Measurements from ENCODE around the gene ETV6.

Gene ETV6

DNA sequence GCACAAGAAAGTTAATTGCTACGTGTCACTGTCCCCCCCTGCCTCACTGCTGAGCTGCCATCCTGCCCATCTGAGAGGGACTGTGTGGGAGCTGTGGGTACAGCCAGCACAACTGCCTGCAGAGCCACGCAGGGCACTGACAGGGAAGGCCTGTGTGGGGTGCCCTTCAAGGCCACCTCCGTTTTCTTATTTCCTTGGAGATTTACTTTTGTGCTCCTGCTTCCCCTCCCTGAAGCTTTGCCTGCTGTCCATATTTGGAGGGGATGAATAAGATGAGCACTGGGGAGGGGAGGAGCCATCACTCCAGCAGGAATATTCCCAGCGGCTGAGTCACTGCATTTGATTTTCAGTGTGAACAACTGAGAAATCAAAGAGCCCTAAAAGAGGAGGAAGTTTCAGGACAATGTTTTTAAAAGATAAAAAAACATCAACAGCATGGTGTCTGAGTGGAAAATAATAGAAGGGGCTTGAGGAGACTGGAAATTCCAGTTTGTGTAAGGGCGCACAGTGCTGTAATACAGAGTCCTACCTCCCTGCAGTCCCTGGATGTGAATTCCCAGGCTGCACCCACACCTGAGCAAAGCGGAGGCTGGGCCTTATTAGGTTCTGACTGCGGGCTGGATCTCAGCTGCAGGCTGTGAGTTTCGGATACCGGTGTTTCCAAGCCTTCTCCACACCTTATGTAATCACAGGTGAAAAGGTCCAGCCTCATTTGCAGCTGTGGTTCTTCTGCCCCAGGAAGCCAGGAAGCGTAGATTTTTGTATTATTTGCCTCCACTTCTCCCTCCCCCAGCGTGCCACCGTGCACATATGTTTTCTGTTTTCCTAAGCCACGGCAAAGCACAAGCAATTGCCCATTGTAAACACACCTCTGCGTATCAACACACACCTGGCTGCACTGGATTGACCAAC lies 228.7 kb downstream of the ETV6 start:
- DNase-seq: peak in 32 of 56 donors; percentile 6 to 74 (median 36)

DNA sequence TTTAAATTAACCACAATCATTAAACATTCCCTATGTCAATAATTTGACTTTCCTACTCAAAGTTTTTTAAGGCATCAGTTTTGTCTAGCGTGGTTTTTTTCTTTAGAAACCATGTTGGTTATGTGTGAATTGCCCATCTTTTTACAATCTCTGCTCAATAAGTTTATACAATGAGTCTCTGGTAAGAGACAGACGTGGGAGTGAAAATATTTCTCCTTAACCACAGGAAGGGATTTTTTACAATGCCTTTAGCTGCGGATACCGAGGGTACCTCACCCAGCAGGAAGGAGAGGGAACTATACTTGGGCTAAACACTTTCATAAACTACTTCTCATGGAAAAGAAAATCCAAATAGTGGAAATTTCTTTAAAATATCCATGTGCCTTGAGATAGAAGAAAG lies 229.8 kb downstream of the ETV6 start:
- DNase-seq: no peak

DNA sequence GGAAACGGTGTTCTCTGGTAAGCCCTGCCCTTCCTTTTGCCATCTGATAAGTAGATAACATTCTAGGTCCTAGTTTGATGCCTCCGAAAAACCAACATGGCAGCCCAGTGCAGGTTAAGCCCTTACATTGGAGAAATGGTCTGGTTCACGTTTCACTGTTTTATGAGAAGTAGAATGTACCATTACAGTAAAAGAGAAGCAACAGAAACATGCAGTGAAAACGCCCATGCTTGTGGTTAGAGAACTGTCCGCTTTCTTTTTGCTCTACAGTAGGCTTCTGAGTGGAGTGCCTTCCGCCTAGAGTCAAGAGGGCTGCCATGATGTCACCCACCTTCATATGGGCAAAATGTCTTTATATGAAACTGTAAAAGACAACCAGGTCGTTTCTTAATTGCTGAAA lies 230.9 kb downstream of the ETV6 start:
- no peak for DNase-seq

DNA sequence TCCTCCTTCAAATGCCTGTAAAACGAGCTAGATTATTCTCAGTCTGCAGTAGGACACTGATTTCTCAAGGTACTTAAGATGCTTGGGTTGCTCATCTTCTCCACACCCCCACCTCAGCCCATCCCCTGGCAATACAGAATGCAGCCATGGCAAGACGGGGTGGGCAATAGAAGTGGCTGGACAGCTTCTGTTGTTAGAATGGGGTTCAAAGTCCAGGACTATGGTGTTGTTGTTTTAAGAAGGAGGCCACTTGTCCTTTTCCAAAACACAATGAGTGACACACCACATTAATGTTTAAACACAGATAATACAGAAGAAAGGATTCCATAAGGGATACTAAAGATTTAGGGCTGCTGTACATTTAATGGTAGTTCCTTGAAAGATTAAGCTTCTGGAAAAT lies 232.4 kb downstream of the ETV6 start:
- DNase-seq: no peak

DNA sequence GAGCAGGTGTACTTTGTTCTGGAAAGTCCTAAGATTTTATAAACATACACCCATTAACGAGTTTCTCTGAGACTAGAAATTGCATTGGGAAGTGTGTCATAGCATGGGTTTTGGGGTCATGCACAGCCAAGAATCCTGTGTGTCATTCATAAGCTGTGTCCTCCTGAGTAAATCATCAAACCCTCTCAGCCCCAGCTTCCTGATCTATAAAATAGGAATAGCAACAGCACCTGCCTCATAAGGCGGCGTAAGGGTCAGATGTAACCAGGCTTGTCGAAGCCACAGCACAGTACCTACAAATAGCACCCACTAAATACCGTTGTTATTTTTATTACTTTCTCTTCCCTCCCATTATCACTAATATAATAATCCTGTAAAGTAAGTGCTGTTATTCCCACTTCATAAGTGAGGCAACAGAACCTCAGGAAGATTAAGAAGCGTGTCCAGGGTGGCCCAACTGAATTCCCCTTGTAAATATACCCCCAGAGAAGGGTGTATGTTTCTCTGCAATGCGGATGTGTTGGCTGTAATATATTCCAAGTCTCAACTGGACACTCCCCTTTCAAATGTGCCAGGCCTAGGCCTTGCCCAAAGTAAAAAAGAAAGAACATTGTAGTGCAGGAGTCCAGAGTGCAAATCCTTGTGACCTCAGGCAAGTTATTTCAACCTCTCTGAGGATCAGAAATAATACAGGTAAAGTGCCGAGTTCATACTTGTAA lies 233.0 kb downstream of the ETV6 start:
- DNase-seq: no peak

DNA sequence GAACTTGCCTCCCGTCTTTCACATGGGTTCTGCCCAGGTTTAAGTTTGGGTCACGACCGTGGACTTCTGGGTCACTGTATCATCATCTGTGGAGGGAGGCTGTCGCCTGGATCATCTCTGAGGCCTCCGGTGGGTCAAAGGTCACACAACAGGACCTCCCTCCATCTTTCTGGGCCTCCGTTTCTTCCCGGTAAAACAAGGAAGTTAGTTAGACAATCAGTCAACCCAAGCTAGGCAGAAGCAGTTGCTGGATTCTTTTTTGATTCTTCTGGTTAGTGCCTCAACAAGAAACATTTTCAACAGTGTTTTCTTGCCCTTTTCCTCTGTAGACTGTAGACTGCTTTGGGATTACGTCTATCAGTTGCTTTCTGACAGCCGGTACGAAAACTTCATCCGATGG lies 234.6 kb downstream of the ETV6 start:
- no peak for DNase-seq

DNA sequence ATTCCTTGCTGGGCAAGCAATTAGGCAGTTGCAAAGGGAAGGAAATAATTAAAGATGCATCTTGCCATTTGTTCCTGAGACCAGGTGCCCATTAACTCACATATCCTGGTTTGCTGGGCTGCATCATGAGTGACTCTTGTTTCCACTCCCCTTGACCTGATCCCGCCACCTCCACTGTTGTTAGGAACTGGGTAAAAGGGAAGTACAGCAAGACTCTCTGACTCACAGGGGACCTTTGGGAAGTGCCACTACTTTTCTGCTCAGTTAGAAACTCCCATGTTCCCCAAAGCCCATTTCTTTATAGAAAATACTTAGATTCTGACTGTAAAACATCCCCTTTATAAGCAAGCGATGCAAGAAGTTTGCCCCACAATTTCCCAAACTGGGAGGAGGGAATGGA lies 235.2 kb downstream of the ETV6 start:
- no peak for DNase-seq

DNA sequence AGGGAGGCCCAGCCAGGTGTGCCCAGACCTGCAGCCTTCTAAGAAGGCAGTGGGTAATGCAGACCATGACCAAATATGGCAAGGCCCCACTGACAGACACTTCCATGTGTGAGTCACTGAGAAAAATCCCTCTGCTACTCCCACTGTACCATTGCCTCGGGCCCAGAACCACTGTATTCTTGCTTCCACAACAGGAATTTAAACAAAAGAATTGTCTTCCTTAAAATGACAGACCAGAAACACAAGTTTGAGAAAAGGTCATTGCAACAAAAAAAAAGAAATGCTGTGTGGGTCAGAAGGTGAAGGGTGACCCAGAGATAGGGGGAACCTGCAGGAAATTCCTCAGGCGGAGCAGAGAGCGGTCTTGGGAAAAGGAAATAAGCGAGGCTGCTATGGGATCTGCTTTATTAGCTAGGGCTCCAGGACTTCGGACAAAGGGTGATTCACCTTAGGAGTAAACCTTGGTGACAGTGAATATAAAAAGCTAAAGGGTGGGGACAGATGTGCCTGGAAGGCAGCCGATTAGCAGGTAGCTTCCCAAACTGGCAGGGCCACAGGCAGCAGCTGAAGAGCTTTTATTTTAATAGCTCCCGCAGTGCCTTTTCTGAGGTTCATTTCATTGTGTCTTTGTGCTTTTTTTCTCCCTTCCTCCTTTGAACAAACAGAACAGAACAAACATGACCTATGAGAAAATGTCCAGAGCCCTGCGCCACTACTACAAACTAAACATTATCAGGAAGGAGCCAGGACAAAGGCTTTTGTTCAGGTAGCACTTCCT lies 236.0 kb downstream of the ETV6 start:
- no peak for DNase-seq

DNA sequence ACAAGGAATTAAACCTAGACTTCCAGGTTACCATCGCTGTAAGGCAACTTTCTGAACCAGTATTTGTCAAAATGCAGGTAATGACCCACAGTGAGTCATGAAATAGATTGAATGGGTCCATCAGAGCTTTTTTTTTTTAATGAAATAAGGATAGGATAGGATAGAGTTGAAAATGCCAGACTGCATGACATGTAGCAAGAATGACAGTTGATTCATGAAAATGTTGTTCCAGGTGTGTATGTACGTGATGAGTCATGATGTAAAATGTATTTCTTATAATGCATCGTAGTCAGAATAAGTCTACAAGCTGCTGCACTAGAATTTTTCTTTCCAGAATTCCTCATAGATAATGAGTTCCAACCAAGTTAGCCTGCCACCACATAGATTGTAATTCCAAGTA lies 236.9 kb downstream of the ETV6 start:
- no peak for DNase-seq

DNA sequence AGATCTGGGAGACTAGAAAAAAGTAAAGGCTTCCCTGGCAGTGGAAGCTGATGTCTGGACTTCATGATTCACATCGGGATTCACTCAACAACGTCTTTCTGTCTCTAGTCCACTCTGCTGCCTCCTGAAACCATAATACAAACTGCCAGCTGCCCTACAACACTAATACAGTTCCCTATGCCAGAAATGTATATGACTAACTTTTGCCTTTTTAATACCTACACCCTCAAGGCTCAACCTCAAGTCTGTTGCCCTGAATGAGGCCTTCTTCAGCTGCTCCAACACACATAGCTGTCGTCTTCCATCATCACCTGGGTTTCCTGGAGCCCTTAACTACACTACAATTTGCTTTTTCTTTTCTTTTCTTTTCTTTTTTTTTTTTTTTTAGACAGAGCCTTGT lies 238.6 kb downstream of the ETV6 start:
- no peak for DNase-seq

DNA sequence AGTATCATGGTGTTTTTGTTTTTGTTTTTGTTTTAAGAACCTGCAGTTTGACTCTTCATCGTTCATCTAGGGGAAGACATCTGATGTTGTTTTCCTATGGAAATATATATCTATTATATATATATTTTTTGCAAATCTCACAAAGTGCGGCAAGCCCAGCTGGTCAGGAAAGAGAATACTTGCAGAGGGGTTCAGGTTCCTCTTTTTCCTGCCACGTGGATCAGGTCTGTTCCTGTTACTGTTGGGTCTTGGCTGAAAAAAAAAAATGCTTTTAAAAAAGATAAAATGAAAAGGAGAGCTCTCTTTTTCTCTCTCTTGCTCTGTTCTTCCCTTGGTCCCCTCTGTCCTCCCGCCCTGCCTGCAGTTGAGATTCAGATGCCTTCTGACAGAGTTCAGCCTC lies 241.9 kb downstream of the ETV6 start:
- DNase-seq: no peak

DNA sequence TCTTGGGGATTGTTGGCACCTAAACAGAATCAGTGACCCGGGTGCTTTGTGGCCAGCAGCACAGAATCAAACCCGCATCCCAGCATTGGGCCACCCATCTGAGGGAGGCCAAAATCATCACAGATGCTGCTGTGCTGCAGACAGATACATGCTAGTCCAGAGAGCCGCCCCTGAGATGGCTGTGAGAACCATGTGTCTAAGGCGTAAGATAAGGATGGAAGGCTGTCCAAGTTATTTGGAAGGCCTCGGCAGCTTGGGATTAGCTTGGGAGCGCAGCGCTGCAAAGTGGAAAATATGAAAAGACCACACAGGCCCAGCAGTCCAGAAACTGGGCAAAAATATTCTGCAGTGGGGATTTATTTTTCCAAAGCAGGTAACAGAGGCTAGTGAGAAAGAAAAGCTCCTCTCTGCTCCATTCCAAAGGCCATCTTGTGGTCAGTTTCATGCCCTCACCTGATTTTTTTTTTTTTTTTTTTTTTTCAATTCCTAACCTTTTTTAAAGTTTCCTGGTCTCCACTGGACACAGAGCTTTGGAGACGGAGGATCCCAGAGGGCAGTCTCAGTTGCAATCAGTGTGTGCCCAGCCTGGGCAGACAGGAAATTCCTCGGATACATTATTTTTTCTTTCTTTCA lies 242.4 kb downstream of the ETV6 start:
- no peak for DNase-seq

DNA sequence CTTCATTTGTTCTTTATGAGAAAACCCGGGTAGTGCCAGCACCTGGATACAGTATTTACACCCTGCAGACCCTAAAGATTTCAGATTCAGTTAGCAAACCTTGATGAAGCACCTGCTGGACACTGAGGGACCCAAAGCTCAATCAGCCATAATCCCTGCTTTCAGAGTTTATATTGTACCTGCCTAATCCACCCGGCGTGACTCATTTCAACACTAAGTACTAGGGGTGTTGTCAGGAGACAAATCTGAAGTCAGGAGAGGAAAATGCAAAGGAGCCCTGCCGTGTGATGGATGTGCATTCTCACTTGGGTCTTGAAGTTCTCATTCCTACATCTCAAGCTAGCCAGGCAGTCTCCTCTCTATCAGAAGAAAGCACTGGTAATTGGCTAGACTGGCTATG lies 244.5 kb downstream of the ETV6 start:
- no peak for DNase-seq

DNA sequence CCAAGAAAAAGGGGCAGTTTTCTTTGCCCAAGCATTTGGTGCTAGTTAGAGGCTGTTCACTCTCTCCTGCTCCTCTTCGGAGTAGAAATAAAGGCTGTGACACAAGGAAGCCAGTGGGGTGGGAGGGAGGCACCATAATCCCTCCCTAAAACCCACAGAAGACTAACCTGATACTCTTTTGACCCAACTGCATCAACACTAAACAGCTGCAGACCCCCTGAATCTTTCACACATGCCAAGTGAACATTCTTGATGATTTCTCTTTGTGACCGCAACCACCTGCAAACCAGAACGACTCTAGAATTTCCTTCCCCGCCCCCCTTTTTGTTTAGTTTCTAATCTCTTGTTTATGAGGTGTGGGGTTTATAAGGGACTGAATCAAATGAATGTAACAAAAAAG lies 245.4 kb downstream of the ETV6 start:
- DNase-seq: no peak

DNA sequence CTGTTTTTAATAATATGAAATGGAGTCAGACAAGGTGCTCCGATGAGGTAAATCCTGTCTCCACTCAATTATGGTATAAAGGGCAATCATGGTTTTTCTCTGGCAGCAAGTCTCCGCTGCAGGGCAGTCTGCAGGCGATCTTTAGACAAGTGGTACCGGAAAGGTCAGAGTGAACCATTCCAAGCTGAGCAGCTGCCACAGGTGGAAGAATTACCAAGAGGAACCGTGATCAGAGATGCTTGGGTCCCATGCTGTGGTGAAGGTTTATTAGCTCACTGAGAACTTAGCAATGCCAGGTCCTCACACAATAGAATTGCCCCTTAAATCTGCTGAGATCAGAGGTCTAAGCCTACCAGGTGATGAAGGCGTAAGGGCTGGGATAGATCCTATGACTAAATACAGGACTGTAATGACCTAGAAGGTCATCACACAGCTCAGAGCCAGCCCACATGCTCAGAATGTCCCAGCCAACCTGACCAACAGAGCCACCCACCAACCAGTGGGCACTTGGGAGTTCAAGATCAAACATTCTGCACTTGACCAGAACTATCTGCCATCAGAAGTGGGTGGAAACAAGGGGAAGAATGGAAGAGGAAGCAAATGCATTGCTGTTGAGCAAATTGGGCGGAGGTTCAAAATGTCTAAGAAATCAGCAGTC lies 246.1 kb downstream of the ETV6 start:
- no peak for DNase-seq

DNA sequence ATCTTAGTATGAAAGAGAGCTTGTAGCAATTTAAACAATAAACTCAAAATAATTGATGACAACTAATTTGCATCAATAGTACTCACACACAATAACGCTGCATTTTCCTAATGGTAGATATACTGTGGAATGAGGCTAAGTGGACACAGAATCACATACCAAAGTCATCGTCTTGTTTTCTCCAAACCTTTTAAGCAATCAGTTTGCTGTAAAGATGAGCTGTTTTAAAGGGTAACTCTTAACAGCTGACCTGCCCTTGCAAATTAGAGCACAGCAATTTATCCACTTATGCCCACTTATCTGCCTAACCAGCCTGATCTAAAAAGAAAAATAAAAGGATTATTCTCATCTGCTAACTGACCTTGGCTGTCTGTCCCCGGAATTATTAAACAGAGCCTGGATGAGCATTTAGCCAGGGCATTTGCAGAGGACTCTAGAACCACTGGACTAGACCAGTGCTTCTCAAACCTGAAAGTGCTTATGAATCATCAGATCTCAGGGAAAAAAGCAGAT lies 247.0 kb downstream of the ETV6 start:
- DNase-seq: no peak

DNA sequence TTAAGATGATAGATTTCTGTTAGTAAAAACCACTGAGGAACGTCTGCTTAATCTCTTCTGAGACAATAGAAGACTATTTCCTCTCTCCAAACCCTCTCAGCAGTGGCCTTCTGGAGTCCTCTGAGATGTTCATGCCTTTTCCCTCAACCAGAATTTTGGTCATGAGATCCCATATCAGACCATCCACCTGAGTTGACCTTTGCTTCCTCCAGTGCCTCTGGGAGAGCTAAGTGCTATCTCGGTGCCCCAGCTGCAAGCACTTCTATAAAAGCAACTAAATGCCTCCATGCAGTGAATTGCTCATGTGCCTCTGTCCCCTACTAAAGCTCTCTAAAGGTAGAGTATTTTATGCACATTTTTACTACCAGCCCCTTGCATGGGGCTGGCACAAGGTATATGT lies 248.4 kb downstream of the ETV6 start:
- no peak for DNase-seq

DNA sequence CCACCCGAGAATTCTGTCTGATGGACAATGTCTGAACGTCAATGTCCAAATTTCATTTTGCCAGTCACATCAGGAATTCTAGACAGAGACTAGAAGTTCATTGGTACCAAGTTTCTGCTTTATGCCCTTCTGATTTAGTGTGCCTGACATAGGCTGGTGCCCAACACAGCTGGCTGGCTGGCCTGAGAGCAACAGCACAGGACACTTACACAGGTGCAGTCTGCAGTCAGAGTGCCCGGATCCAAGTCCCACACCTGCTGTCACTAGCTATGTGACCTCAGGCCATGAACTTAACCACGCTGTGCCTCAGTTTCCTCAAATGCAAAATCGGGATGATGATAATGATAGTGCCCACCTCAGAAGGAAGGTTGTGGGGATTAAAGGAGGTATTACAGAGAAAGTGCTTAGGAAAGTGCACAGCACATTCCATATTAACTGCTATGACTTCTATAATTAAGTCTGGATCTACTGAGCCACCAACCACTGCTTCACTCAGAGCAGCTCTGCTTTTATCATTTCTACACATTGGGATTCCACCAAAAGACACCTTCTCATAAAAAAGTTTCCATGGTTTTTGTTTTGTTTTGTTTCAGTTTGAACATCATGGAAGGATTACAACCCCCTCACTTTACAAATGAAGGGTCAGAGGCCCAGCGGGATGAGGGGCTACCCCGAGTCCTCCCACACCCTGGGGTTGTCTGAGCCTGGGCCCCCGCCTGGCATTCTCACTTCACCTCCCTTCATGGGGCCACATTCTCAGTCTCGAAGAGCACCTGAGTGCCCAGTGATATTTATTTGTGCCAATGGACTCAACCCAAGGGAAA lies 252.4 kb downstream of the ETV6 start:
- DNase-seq: no peak

DNA sequence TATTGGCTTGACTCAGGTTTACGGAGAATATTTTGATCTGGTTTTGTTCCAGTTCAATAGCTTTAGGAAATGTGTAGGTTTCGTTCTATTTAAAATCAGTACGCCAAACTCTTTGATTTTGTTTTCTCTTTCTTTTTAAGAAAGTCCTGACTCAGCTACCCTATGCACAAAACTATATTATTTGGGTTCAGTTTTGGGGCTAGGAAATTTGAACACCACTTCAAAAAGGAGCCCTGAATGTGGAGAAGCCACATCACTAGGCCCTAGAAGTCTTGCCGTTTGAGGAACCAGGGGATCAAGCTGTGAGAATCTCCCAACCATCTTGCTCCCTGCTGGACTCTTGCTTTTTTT lies 253.0 kb downstream of the ETV6 start:
- no peak for DNase-seq

DNA sequence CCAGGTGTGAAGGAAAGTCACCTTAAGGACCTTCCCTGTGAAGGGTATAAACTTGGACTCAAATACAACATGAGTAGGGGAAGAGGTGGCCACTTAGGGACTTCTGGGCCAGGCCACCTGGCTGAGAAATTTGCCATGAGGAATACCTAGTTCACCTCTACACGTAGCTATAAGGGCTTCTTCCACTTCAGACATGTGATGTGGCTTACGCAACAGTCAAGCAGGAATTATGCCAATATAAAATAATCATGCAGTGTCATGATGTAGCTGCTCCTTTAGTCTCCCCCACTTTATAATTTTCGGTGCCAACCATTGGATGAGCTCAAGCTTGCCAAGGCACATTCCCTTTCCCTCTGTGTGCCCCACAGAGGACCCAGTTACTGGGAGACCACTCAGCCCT lies 254.7 kb downstream of the ETV6 start:
- no peak for DNase-seq
